GM23248 (cell line): ENCODE results near the gene CDH19.

Experiments used
- EZH2 ChIP-seq: fragments of 200-600 bp; sonication (generic); IDR thresholded peaks from 2 replicates; pipeline ENCODE4 v1.6.1; 2018; ENCODE audit warnings: antibody characterized with exemption, mild to moderate bottlenecking; ENCODE audit not compliant: insufficient read depth, poor library complexity, severe bottlenecking
- EZH2phosphoT487 ChIP-seq: fragments of 200-600 bp; sonication (generic); IDR thresholded peaks from 2 replicates; pipeline ENCODE4 v1.6.1; 2018; ENCODE audit warnings: antibody characterized with exemption, moderate library complexity, mild to moderate bottlenecking, low read depth; ENCODE audit not compliant: insufficient read depth

- TF ChIP-seq EZH2 = no peak
- no peak for TF ChIP-seq EZH2phosphoT487
Observed at GRCh38 chr18:66511289-66511688, 92.6 kb downstream of the CDH19 start.
